Fibroblast of peridontal ligament (primary cell): ENCODE measurements around the gene PDS5A.
"Not testable (repeated sequence)": the region's sequence is repeated elsewhere in the genome, so short reads cannot be mapped to it uniquely, and the experiment has no call there.

Source experiments
- DNase-seq: peaks from one replicate; pipeline ENCODE4 v3.0.0-alpha.2; 2010; ENCODE audit errors: extremely low read depth

Gene PDS5A

DNA sequence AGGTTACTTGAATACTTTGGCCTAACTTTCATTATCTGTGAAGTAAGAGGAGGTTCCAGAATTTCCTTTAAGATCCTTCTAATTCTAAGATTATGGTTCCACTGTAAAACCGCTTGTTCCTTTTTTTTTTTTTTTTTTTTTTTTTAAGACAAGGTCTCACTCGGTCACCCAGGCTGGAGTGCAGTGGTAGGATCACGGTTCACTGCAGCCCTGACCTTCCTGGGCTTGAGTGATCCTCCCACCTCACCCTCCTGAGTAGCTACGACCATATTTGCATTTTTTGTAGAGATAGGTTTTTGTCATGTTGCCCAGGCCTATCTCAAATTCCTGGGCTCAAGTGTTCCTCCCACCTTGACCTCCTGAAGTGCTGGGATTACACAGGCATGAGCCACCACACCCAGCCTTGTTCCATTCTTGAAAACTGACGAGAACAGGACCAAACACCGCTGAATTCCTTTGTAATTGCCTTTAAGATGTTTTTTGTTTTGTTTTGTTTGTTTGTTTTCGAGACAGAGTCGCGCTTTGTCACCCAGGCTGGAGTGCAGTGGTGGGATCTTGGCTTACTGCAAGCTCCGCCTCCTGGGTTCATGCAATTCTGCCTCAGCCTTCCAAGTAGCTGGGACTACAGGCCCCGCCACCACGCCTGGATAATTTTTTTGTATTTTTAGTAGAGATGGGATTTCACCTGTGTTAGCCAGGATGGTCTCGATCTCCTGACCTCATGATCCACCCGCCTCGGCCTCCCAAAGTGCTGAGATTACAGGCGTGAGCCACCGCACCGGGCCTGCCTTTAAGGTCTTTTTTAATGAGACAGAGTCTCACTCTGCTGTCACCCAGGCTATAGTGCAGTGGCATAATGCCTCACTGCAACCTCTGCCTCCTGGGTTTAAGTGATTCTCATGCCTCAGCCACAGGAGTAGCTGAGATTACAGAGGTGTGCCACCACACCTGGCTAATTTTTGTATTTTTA, 6.8 kb downstream of the PDS5A start:
- no peak for DNase-seq

DNA sequence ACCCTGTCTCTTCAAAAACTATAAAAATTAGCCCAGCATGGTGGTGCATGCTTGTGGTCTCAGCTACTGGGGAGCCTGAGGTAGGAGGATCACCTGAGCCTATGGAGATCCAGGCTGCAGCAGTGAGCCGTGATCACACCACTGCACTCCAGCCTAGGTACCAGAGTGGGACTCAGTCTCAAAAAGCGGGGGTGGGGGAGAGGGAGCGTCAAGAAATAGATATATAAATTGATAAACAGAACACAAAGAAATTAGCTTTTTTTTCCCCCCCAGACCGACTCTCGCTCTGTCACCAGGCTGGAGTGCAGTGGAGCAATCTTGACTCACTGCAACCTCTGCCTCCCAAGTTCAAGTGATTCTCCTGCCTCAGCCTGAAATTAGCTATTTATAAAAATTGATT, 14.1 kb downstream of the PDS5A start:
- no peak for DNase-seq

DNA sequence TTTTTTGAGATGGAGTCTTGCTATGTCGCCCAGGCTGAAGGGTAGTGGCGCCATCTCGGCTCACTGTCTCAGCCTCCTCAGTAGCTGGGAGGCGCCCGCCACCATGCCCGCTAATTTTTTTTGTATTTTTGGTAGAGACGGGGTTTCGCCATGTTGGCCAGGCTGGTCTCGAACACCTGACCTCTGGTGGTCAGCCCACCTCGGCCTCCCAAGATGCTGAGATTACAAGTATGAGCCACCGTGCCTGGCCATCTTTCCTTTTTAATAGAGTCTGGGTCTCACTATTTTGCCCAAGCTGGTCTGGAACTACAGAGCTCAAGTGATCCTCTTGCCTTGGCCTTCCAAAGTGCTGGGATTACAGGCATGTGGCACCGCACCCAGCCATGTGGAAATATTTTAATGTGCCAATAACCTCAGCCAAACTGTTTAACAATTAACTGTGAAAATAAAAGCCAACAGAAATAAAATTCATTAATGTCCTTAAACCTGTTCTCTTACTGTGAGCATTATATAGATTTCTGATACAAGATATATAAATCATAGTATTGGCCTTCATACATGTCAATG, 16.3 kb downstream of the PDS5A start:
- no peak for DNase-seq

DNA sequence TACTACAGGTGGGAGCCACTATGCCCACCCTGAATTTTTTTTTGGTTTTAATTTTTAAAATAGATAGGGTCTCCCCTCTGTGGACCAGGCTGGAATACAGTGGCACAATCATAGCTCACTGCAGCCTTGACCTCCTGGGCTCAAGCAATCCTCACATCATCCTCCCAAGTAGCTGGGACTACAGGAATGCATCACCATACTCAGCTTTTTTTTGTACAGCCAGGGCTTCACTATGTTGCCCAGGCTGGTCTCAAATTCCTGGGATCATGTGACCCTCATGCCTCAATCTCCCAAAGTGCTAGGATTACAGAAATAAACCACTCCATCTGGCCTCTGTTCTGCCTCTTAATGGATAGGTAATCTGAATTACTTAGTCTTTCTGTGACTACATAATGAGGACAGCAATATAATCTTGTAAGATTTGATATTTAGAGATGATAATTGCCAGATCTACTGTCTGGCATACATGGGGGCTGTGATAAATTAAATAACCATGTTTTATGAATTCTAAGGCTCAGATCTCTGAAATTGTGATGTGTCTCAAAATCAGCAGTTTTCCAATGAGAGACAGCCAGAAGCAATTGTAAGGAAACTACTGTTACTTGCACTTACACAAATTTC, 26.7 kb downstream of the PDS5A start:
- peak; percentile 22 for DNase-seq

DNA sequence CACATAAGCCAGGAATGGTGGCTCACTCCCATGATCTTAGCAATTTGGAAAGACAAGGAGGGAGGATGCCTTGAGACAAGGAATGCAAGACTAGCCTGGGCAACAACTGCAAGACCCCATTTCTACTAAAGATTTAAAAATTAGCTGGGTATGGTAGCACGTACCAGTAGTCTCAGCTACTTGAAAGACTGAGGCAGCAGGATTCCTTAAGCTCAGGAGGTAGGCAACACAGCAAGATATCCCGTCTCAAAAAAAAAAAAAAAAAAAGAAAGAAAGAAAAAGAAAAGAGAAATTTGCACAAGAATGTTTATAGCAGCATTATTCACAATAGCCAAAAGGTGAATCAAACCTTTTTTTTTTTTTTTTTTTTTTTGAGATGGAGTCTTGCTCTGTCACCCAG, 29.7 kb downstream of the PDS5A start:
- DNase-seq, result no peak

DNA sequence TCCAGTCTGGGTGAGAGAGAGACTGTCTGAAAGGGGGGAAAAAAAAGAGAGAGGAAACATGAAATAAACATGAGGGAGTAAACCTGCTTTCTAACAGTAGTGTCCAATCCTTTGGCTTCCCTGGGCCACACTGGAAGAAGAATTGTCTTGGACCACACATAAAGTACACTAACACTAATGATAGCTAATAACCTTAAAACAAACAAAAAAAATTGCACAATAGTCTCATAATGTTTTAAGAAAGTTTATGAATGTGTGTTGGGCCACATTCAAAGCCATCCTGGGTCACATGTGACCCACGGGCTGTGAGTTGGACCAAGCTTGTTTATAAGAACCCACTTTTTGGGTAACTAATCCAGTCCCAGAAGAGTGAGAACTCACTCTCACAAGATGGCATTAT, 30.3 kb downstream of the PDS5A start:
- no peak for DNase-seq

DNA sequence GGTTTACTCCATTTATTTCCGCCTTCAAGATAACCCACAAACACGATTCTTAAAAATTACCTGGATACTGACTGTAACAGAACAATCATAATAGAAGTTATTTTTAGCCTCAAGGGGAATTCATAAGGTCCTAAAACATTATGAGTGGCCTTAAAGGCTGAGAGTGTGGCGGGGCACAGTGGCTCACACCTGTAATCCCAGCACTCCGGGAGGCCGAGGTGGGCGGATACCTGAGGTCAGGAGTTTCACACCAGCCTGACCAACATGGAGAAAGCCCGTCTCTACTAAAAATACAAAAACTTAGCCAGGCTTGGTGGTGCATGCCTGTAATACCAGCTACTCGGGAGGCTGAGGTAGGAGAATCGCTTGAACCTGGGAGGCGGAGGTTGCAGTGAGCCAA, 33.5 kb downstream of the PDS5A start:
- not testable (repeated sequence) for DNase-seq

DNA sequence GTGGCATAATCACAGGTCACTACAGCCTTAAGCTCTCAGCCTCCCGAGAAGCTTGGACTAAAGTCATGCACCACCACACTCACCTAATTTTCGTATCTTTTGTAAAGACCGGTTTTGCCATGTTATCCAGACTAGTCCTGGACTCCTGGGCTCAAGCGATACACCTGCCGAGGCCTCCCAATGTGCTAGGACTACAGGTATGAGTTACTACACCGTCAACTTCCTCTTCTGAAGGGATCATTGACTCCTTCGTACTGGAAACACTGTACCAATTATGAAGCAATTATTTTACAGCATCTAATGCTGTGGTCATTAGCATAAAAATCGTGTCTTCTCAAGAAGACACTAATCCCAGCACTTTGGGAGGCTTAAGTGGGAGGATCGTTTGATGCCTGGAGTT, 35.2 kb downstream of the PDS5A start:
- DNase-seq, result no peak

DNA sequence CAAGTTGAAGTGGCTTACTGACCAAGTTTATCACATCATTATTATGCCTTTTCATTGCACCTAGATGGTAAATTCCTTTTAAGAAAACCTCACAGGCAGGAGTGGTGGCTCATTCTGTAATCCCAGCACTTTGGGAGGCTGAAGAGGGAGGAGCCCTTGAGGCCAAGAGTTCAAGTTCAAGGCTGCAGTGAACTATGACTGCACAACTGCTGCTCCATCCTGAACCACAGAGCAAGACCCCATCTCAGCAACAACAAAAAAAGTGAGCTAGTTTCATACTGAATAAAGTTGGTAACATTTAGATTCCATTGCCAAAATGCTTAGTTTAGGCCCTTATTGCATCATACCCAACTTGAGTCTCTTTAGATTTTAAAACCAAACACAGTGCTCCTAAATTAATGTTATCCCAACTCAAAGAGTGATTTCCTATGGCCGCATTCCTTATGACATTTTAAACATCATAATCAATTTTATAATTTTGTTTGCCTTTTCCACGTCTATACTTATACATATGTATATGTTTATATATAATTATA, 36.0 kb downstream of the PDS5A start:
- peak; percentile 13 for DNase-seq

DNA sequence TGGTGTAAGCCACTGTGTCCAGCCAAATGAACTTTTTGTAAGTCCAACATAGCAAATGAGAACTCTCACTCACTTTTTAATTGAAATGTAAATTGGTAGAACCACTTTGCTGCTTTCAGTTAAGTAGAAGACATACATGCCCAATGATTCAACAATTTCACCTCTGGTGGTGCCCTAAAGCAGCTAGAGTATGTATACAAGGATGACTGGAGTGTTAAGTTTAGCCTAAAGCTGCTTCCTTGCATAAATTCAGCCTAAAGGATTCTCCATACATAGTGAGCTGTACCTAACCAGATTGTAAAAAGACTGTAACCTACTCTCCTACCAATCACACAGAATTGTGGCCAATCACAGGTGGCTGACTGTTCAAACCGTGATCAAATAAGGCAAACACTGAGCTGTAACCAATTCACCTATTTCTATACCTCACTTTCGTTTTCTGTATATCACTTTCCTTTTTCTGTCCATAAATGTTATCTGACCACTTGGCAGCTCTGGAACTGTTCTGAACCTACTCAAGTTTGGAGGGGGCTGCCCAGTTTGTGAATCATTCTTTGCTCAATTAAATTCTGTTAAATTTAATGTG, 39.9 kb downstream of the PDS5A start:
- DNase-seq, result no peak

DNA sequence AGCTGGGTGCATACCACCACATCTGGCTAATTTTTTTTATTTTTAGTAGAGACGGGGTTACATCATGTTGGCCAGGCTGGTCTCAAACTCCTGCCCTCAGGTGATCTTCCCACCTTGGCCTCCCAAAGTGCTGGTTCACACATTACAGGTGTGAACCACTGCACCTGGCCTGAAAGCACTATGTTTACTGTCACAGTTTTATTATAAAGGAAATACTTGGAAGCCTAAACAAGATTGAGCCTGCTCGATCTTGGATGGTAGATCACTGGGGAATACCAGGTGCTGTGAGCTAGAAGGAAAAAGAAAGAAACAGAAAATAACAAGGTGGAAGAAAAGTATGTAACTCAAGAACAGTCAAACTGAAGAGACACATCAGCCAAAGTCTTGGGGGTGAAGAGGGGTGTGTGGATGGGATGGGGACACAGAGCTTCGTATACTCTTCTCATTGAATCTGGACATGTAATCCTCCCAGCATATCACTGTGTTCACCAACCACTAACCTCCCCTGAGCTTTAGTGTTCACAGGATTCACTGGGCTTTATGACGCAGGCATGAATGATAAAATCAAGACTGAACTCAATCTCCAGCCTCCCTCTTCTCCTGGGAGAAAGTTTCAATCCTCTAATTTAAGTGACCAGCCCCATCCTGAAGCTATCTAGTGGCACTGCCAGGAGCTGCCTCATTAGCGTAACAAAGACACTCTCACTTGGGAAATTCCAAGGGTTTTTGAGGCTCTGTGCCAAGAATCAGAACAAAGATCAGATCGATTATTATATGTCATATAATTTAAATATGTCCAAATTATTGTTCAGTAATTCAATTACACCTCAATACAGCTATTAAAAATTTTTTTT, 40.9 kb downstream of the PDS5A start:
- DNase-seq, result no peak

DNA sequence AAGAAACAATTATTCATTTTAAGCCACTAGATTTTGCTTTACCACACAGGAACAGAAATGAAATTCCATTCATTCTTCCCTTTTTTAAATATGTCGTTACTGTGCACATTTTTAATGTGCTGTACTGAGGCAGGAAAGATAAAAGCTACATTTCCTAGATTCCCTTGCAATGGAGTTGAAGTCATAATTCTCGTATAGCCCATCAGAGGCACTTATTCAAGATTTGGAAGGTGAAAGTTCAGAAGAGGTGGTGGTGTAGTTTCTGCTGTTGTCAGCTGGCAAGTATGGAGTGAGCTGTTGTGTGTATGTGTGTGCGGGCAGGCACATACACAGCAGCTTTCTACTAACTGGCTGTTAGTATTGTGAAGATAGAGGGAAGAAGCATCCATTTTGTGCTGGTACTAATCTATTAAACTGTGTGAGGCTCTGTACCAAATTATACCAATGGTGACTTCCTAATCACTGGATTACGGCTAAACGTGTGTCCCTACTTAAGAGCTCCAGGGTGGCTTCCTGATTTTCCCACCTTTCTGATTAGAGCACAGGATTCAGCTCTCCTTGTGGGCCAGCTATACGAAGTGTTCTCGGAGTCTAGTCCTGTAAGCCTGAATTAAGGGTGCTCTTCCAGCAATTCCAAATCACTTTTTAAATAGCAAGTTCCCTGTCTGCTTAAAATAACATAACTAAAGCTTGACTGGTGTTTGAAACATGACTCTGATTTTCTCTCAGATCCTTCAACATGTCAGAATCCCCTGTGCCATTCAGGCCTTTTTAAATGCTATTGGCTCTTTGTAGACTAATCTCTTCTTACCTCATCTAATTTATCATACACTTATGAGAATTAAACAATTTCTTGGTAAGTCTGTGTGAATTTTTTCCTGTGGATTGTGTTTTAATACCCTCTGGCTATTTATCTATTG, 43.8 kb downstream of the PDS5A start:
- DNase-seq, result peak; percentile 45

DNA sequence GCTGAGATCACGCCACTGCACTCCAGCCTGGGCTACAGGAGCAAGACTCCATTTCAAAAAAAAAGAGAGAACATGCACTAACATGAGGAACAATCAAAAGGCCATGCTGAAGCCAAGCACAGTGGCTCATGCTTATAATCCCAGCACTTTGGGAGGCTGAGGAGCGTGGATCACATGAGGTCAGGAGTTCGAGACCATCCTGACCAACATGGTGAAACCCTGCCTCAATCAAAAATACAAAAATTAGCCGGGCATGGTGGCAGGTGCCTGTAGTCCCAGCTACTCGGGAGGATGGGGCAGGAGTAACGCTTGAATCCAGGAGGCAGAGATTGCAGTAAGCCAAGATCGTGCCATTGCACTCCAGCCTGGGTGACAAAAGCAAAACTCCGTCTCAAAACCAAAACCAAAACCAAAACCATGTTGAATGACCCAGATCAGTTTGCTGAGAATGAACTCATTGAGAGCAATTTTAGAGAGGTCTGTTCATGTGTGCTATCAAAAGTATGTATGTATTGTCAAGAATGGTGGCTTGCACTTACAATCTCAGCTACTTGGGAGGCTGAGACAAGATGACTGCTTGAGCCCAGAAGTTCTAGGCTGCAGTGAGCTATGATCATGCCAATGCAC, 44.8 kb downstream of the PDS5A start:
- DNase-seq, result peak; percentile 34

DNA sequence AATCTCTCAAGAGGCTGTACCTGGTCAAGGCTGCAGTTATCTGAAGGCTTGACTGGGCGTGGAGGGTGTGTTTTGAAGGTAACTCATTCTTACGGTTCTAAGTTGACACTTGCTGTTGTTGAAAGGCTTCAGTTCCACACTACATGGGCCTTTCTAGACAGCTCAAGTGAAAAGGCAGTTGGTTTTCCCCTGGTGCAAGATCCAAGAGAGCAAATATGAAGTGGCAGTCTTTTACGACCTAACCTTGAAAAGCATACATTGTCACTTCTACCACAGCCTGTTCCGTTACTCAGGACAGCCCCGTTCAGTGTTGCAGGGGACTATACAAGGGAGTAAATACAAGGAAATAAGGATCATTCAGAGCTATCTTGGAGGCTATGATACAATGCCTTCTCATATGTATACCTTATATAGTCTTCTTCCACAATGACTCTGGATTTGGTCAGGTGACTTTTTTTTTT, 46.2 kb downstream of the PDS5A start:
- no peak for DNase-seq

DNA sequence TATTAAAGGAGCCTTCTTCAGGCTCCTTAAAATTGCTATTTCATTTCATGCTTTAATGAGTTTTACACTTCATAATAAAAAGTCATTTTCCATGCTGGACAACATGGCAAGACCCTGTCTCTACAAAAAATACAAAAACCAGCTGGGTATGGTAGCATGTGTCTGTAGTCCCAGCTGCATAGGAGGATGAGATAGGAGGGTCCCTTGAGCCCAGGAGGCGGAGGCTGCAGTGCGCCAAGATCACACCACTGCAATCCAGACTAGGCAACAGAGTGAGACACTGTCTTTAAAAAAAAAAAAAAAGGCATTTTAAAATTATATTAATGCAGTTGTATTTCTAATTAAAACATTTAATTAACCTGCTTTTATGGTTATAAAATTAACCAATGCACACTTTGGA, 49.2 kb downstream of the PDS5A start:
- DNase-seq, result no peak

DNA sequence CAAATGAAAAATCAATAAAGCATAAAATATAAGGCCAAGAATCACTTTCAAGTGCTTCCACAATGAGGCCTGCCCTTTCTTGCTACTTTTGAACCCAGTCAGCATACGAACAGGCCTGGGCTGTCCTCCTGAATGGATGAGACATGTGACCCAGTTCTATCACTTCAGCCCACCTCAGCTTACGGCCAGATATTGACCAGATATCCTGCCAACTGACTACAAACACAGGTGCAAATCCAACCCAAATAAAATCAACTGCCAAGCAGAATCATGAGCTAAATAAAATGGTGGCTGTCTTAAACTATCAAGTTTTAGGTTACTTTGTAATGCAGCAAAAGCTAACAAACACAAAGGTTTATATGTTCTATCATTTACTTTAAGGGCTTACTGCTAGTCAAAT, 53.7 kb downstream of the PDS5A start:
- no peak for DNase-seq

DNA sequence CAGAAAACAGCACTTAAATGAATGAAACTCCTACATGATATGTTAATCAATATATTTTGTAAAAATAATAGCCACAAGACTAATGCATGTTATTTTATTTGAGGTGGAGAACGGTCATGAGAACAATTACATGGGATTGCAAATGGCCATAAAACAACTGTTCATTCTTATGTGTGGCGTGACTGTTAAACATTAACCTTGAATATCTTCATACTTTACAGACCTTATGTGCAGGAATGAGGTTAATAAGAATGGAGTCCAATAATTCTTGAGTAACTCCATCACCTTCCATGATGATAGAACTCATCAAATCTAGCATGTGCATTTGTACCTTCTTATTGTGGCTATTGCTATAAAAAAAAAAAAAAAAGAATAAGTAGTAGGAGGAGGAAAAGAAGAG, 55.3 kb downstream of the PDS5A start:
- no peak for DNase-seq

DNA sequence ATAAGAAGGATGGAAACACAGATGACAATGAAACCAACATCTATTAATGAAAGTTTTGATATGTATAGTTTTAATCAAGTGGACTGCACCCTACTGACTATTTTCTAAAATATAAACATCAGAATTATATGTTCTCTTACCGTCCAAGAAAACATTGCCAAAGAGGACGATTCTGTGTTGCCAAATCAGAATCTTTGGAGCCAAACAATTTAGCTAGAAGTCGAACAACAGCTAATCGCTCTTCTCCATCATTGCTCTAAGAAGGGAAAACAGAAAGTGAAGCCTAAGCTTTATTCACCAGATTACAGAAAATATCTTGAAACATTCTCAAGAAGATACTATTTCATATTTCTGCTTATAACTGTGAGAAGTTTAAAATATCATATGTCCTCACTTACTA, 64.2 kb downstream of the PDS5A start:
- DNase-seq, result peak; percentile 36

DNA sequence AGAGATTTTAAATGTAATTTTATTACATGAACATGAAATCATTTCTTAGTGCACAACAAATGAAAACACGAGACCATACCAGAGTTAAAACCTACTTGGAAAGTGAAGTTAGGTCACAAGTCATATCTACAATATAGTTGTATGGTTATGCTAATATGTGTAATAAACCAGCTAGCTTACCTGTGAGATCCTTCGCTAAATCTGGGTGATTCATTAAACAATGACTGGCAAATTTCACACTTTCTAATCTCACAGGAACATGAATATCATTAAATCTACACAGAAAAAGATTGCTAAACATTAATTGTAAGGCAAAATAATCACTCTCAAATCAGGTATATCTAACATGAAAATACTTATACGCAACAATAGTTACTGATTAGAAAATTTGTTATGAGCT, 67.6 kb downstream of the PDS5A start:
- no peak for DNase-seq

DNA sequence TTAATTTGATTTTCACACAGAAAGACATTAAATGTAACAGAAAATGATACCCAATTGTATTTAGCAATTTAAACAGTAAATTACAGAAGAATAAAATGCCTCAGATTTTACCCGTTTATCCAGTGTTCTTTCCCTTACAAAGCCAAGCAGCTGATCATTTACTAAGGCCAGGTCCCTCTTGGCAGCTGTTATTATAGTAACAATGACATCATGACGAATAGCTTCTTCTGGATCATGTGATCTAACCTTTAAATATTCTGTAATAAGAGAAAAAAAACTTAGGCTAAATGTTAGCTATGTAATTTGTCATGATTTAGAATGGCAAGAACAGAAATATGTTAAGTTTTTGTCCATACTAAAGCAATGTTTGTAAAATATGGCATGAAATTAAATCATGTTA, 69.4 kb downstream of the PDS5A start:
- DNase-seq, result peak; percentile 54
